GM12865 (cell line): ENCODE results near the gene EVA1A.

Experiments
- DNase-seq: peaks from one replicate; pipeline ENCODE4 v3.0.0; 2010; ENCODE audit warnings: low read depth
- H3K4me3 ChIP-seq: 2 replicates; pipeline ENCODE4 v1.5.1; 2011; ENCODE audit warnings: mild to moderate bottlenecking, low read depth, low read length, control low read depth
- TF ChIP-seq, protein P1 (sequence below): IDR thresholded peaks from 2 replicates; pipeline ENCODE4 v1.5.1; 2011; ENCODE audit warnings: low read length, control low read depth, low read depth, inconsistent platforms; ENCODE audit not compliant: insufficient read depth; ENCODE audit errors: missing control alignments

Gene EVA1A

DNA sequence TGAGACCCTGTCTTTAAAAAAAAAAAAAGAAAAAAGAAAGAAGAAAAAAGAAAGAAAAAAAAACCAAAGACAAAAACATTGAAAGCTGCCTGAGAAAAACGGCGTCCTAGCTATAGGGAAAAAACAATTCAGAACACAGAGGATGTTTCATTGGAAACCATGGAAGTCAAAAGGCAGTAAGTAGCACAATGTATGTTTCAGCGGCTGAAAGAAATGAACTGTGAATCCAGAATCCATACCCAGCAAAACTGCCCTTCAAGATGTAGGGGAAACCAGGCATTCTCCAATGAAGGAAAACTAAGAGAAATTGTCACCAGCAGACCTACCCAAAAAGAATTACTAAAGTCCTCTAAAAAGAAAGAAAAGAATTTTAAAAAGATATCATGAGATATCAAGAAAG, 27.6 kb downstream of the EVA1A start:
- TF ChIP-seq, protein P1, sequence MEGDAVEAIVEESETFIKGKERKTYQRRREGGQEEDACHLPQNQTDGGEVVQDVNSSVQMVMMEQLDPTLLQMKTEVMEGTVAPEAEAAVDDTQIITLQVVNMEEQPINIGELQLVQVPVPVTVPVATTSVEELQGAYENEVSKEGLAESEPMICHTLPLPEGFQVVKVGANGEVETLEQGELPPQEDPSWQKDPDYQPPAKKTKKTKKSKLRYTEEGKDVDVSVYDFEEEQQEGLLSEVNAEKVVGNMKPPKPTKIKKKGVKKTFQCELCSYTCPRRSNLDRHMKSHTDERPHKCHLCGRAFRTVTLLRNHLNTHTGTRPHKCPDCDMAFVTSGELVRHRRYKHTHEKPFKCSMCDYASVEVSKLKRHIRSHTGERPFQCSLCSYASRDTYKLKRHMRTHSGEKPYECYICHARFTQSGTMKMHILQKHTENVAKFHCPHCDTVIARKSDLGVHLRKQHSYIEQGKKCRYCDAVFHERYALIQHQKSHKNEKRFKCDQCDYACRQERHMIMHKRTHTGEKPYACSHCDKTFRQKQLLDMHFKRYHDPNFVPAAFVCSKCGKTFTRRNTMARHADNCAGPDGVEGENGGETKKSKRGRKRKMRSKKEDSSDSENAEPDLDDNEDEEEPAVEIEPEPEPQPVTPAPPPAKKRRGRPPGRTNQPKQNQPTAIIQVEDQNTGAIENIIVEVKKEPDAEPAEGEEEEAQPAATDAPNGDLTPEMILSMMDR, result no peak
- DNase-seq, result no peak
- no peak overlapping the region for H3K4me3 ChIP-seq

DNA sequence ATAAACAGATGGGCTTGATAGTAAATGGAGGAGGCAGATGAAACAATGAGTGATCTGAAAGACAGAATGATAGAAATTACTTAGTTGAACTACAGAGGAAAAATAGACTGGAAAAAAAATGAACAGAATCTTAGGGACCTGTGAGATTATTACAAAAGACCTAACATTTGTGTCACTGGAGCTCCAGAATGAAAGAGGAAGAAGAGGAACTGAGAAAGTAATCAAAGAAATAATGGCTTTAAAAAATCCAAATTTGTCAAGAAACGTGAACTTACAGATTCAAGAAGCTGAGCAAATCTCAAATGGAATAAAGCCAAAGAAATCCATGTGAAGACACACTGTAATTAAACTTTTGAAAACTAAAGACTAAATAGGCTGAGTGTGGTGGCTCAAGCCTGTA, 28.3 kb downstream of the EVA1A start:
- DNase-seq, result no peak
- TF ChIP-seq, protein P1, result no peak
- no peak overlapping the region for H3K4me3 ChIP-seq

DNA sequence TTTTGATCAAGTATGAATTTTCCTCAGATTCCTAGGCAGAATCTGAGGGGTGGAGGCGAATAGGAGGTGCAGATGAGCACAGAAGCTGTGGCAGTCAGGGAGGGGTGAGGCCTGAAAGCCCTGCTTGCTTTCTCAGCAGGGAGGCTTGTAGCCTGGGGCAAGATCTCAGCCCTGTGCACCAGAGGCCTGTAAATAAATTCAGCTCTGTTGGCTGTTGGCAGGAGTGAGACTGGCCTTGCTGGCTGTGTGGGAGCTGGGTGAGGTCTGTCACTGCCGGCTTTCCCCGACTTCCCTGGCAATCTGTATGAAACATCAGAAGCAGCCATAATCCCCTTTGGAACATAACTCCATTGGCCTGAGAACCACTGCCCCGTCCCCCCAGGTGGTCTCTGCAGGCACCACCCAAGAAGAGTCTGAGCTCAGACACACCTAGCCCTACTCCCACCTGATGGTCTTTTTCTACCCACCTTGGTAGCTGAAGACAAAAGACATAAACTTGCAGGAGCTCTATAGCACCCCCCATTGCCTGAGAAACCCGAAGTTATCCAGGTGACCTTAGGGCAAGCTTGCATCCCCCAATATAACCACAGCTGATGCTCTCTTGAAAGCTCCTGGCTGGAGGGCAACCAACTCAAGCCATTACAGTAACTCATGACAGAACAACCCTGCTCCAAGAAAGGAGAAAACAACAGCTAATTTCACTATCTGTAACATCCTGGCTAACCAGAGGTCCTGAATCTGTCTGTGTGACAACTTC, 32.3 kb downstream of the EVA1A start:
- TF ChIP-seq, protein P1, result no peak
- no peak for DNase-seq
- no peak overlapping the region for H3K4me3 ChIP-seq

DNA sequence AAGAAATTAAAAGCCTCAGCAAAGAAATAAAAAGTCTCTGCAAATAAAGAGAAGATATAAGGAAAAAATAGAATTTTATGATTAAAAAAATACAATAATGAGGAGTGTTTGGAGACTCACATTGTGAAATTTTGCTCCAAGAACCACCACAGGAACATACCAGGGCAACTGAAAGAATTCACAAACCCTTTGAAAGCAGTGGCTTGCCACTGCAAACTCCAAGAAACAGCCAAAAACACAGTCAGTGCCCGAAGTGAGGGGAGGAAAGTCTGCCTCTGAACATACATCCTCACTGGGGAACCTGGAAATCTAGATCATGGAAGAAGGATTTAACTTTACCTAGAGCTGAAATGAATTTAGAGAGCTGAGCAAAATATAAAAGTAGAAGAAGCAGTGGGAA, 33.1 kb downstream of the EVA1A start:
- TF ChIP-seq, protein P1, result no peak
- no peak for DNase-seq
- no peak overlapping the region for H3K4me3 ChIP-seq

DNA sequence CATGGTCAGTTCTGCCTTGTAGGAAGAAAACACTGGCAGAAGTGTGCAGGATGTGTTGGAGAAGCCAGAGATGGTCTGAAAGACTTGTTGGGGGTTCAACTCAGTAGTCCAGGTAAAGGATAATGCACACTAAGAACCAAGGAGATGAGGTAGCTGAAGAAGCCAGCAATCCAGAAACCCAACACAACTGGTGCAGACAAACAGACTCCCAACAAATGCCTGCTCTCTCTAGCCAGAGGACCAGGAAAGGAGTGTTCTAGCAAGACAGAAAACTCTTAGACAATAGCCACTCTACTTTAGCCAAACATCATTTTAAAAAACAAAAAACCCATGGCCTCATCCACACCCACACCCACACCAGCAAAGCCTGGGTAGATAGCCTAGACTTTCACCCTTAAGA, 33.9 kb downstream of the EVA1A start:
- no peak for DNase-seq
- H3K4me3 ChIP-seq, result no peak overlapping the region
- TF ChIP-seq, protein P1, result no peak

DNA sequence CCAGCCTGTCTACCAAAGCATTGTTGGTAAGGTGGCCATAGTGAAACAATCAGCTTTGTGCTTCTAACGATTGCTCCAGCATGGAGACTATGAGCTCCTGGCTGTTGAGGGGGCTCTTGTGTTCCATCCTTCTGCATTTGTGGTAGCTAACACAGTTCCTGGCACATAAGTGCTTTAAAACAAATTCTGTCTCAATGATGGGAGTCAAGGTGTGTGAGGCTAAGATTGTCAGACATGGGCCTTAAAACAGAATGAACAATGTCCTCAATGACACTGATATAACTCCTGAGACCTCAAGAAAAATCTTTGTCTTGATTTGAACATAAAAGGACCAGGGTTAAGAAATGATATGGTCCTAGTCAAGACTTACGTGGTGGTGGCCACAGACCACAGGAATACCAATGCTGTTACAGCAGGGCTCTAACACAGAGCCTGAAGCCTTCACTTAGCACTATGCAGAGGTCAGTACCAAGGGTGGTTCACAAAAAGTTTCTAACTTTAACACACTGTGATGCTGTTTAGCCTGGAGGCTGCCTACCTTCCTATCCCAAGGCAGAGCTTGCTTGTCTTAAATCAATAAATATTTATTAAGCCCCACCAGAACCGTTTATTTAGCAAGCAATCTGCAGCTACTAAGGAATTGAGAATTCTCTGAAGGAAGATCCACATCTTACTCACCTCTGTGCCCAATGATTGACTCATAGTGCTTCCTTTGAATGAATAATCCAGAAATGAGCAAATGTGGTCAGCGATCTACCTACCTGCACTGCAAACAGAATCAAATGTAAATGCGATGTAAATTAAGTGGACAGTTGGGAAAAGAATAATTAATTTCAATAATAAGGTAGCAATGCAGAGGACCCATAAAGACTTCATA, 35.1 kb downstream of the EVA1A start:
- no peak overlapping the region for H3K4me3 ChIP-seq
- peak; percentile 36 for DNase-seq
- TF ChIP-seq, protein P1, result no peak
